ENCODE data around the gene NKAPL. TPM values are rescaled to one million over a fixed set of nuclear protein-coding genes. Genes with fewer than 3 reads are reported as not detected.
"Not testable (repeated sequence)": the region's sequence is repeated elsewhere in the genome, so short reads cannot be mapped to it uniquely, and the experiment has no call there.

NKAPL gene
- polyA plus RNA-seq, 4 donors = 0.45 to 1.1 (median 0.86) TPM

DNA sequence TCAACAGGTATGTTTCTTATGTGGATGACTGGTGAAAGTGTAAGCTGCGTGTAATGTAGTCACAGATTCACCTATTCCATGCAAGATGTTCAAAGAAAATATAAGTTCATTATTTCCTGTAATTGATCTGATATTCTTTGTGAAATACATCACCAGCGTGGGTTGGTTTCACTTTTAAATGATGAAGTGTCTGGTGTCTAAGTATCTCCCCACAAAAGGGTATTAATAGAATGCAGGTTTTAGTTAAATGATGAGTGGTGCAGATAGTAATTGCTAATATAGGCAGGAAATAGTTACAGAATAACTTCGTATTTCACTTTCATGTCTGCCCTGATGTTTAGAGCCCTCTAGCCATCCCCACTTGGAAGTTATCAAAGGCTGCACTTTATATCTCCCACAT, 44.5 kb downstream of the NKAPL start:
- no peak for FAIRE-seq
- H3K27ac ChIP-seq (ENCODE audit: low read depth in 1 of 3, low read length in 2 of 3) = no peak overlapping the region
- H3K4me1 ChIP-seq (ENCODE audit: control insufficient read depth in 3 of 3, insufficient read depth in 2 of 3, low read depth in 1 of 3, low read length in 2 of 3) = no peaks in the 10 kb centered on the region
- no peaks in the 10 kb centered on the region for H3K9me3 ChIP-seq (ENCODE audit: control insufficient read depth in 2 of 2, insufficient read depth in 1 of 2, low read depth in 1 of 2, low read length in 1 of 2)
- H3K36me3 ChIP-seq (ENCODE audit: control insufficient read depth in 3 of 3, insufficient read depth in 2 of 3, low read depth in 1 of 3, low read length in 3 of 3) = no peaks in the 10 kb centered on the region
- 53 to 72% (median 72%) methylated on average over 3 of the region's 3 CpGs for WGBS, 3 donors
- no peak for DNase-seq
- H3K27me3 ChIP-seq (ENCODE audit: control insufficient read depth in 3 of 3, insufficient read depth in 3 of 3, low read length in 3 of 3) = no peaks in the 10 kb centered on the region
- H3K4me3 ChIP-seq (ENCODE audit: low read depth in 1 of 3, low read length in 3 of 3) = no peak overlapping the region

DNA sequence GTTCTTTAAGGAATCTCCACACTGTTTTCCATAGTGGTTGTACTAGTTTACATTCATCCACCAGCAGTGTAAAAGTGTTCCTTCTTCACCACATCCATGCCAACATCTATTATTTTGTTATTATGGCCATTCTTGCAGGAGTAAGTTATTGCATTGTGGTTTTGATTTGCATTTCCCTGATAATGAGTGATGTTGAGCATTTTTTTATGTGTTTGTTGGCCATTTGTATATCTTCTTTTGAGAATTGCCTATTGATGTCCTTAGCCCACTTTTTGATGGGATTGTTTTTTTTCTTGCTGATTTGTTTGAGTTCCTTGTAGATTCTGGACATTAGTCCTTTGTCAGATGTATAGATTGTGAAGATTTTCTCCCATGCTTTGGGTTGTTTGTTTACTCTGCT, 47.3 kb downstream of the NKAPL start:
- not testable (repeated sequence) for FAIRE-seq; H3K4me3 ChIP-seq (ENCODE audit: low read depth in 1 of 3, low read length in 3 of 3); DNase-seq; H3K36me3 ChIP-seq (ENCODE audit: control insufficient read depth in 3 of 3, insufficient read depth in 2 of 3, low read depth in 1 of 3, low read length in 3 of 3); H3K4me1 ChIP-seq (ENCODE audit: control insufficient read depth in 3 of 3, insufficient read depth in 2 of 3, low read depth in 1 of 3, low read length in 2 of 3); H3K9me3 ChIP-seq (ENCODE audit: control insufficient read depth in 2 of 2, insufficient read depth in 1 of 2, low read depth in 1 of 2, low read length in 1 of 2); H3K27ac ChIP-seq (ENCODE audit: low read depth in 1 of 3, low read length in 2 of 3); H3K27me3 ChIP-seq (ENCODE audit: control insufficient read depth in 3 of 3, insufficient read depth in 3 of 3, low read length in 3 of 3)

Other genes with a start within 250 kb of the NKAPL start
- gene ZNF165, start 178.7 kb upstream of the NKAPL start, polyA plus RNA-seq = 1 to 10 TPM; 2.7 to 4.3 (median 3.6) TPM
- 10 to 100 TPM in 2 of 4 donors, 1 to 10 TPM in 2; 8.6 to 15.4 (median 10.5) TPM for gene ZSCAN16, start 134.7 kb upstream of the NKAPL start, polyA plus RNA-seq
- 10 to 100 TPM in 1 of 4 donors, 1 to 10 TPM in 3; 1.1 to 20.1 (median 2.3) TPM for gene ZKSCAN8, start 117.4 kb upstream of the NKAPL start, polyA plus RNA-seq
- gene ZSCAN9, start 34.0 kb upstream of the NKAPL start, polyA plus RNA-seq = 10 to 100 TPM in 1 of 4 donors, 1 to 10 TPM in 3; 5.5 to 15.5 (median 6.8) TPM
- 1 to 10 TPM; 2.7 to 7.9 (median 3.8) TPM for gene ZKSCAN4, start 7.0 kb upstream of the NKAPL start, polyA plus RNA-seq
- gene ZSCAN26, start 7.8 kb downstream of the NKAPL start, polyA plus RNA-seq = 10 to 100 TPM in 1 of 4 donors, 1 to 10 TPM in 3; 4.7 to 21.1 (median 6.7) TPM
- gene PGBD1, start 22.3 kb downstream of the NKAPL start, polyA plus RNA-seq = 1 to 10 TPM in 3 of 4 donors, under 1 TPM in 1; 0.81 to 3.2 (median 1.2) TPM
- 1 to 10 TPM; 1.3 to 5.1 (median 4.0) TPM for gene ZSCAN31, start 76.9 kb downstream of the NKAPL start, polyA plus RNA-seq
- 1 to 10 TPM; 1.1 to 5.3 (median 1.9) TPM for gene ZKSCAN3, start 90.7 kb downstream of the NKAPL start, polyA plus RNA-seq
- gene ZSCAN12, start 140.4 kb downstream of the NKAPL start, polyA plus RNA-seq = 1 to 10 TPM; 1.6 to 8.4 (median 2.0) TPM
- 1 to 10 TPM in 1 of 4 donors, under 1 TPM in 1, not detected in 2; 0.91 to 3.5 TPM for gene ZSCAN23, start 184.2 kb downstream of the NKAPL start, polyA plus RNA-seq

Measured in small intestine (tissue), 7 donors.